Keratinocyte (primary cell): ENCODE measurements around the gene C19orf85. TPM values are rescaled to one million over a fixed set of nuclear protein-coding genes. Genes with fewer than 3 reads are reported as not detected.

Source experiments
- DNase-seq: peaks from one replicate; pipeline ENCODE4 v3.0.0-alpha.2; 2011; ENCODE audit warnings: low read depth, missing footprints, low spot score
- FAIRE-seq: peaks from 2 replicates; lab custom pipeline; 2011; peaks lifted over from hg19 to GRCh38; lab: Jason Lieb, UNC
- H2AFZ ChIP-seq: 2 replicates; pipeline ENCODE4 v1.6.0; 2012; ENCODE audit warnings: low read length, control low read depth, inconsistent platforms; ENCODE audit not compliant: control insufficient read depth
- H3K27ac ChIP-seq: 2 replicates; pipeline ENCODE4 v1.5.1; 2011; ENCODE audit warnings: low read length; ENCODE audit not compliant: control insufficient read depth, insufficient read depth
- H3K27me3 ChIP-seq: 3 replicates; pipeline ENCODE4 v1.6.0; 2011; ENCODE audit warnings: low read length; ENCODE audit not compliant: control insufficient read depth, insufficient read depth; ENCODE audit errors: extremely low read depth
- H3K36me3 ChIP-seq, 2 experiments: 2 replicates in 1 of 2; 3 replicates in 1 of 2; pipeline ENCODE4 v1.5.1; 2011; ENCODE audit warnings: low read length in 2 of 2, mild to moderate bottlenecking in 1 of 2; ENCODE audit not compliant: control insufficient read depth in 2 of 2, insufficient read depth in 2 of 2; ENCODE audit errors: extremely low read depth in 1 of 2
- H3K4me1 ChIP-seq: 3 replicates; pipeline ENCODE4 v1.5.1; 2011; ENCODE audit warnings: low read length; ENCODE audit not compliant: control insufficient read depth, insufficient read depth; ENCODE audit errors: extremely low read depth
- H3K4me2 ChIP-seq: 3 replicates; pipeline ENCODE4 v1.6.0; 2011; ENCODE audit warnings: low read depth, low read length; ENCODE audit not compliant: control insufficient read depth, insufficient read depth; ENCODE audit errors: extremely low read depth
- H3K4me3 ChIP-seq, 3 experiments: fragments of 200-600 bp in 1 of 3; sonication (generic) in 1 of 3; 2 replicates in 2 of 3; 3 replicates in 1 of 3; pipeline ENCODE4 v1.5.1; 2011 to 2016; ENCODE audit warnings: low read length in 3 of 3, mild to moderate bottlenecking in 3 of 3, control low read depth in 2 of 3, inconsistent platforms in 1 of 3, low read depth in 1 of 3, mixed read lengths in 1 of 3, mixed run types in 1 of 3, moderate library complexity in 1 of 3; ENCODE audit not compliant: control insufficient read depth in 2 of 3, insufficient read depth in 2 of 3; ENCODE audit errors: extremely low read depth in 1 of 3
- H3K79me2 ChIP-seq: 2 replicates; pipeline ENCODE4 v1.6.0; 2012; ENCODE audit warnings: low read length; ENCODE audit not compliant: control insufficient read depth, insufficient read depth
- H3K9ac ChIP-seq: 3 replicates; pipeline ENCODE4 v1.6.0; 2011; ENCODE audit warnings: low read length; ENCODE audit not compliant: control insufficient read depth, insufficient read depth; ENCODE audit errors: extremely low read depth
- H3K9me1 ChIP-seq: 3 replicates; pipeline ENCODE4 v1.6.0; 2011; ENCODE audit warnings: low read length; ENCODE audit not compliant: control insufficient read depth, insufficient read depth; ENCODE audit errors: extremely low read depth
- H3K9me3 ChIP-seq: 2 replicates; pipeline ENCODE4 v1.5.1; 2012; ENCODE audit warnings: low read depth, low read length; ENCODE audit not compliant: control insufficient read depth
- H4K20me1 ChIP-seq: 3 replicates; pipeline ENCODE4 v1.6.0; 2011; ENCODE audit warnings: low read length; ENCODE audit not compliant: control insufficient read depth, insufficient read depth; ENCODE audit errors: extremely low read depth
- EZH2 ChIP-seq: IDR thresholded peaks from one replicate; pipeline ENCODE4 v1.6.1; 2012; ENCODE audit warnings: inconsistent platforms, mild to moderate bottlenecking, low read length, moderate library complexity
- dilution Hi-C: fragments of 300-500 bp; cut with MboI; formaldehyde crosslinking; loops from one replicate; pipeline ENCODE4 v1.7.0; 2020; ENCODE audit warnings: low sequenced_read_pairs; ENCODE audit not compliant: extremely low pct_ligation_motif_present
- polyA plus RNA-seq, 5 experiments: library from polyadenylated mRNA; depleted of rRNA in 3 of 5; stranded (reverse) in 3 of 5; stranded (forward) in 1 of 5; unstranded in 1 of 5; fragments of >200 nt; gene quantifications; 1 replicate in 1 of 5; 2 replicates in 3 of 5; 3 replicates in 1 of 5; pipeline versions ENCODE4 v1.2.1 to v1.2.3, GENCODE V29; 2011 to 2012; ENCODE audit warnings: missing spikeins in 2 of 5, low read depth in 1 of 5, low replicate concordance in 1 of 5
- TF ChIP-seq, protein P1 (sequence below), 3 experiments: IDR thresholded peaks in 1 of 3; conservative IDR thresholded peaks in 1 of 3; optimal IDR thresholded peaks in 1 of 3; 2 replicates in 2 of 3; 3 replicates in 1 of 3; pipeline versions ENCODE3 to v1.5.1; 2011; ENCODE audit warnings: low read length in 3 of 3, mild to moderate bottlenecking in 3 of 3, moderate library complexity in 2 of 3, control low read depth in 1 of 3, inconsistent platforms in 1 of 3; ENCODE audit not compliant: insufficient read depth in 2 of 3; ENCODE audit errors: extremely low read depth in 1 of 3

Gene C19orf85
- polyA plus RNA-seq, 1 donor (not counting 4 experiments of a cell fraction or from before 2014, with no cell fraction given): not detected

DNA sequence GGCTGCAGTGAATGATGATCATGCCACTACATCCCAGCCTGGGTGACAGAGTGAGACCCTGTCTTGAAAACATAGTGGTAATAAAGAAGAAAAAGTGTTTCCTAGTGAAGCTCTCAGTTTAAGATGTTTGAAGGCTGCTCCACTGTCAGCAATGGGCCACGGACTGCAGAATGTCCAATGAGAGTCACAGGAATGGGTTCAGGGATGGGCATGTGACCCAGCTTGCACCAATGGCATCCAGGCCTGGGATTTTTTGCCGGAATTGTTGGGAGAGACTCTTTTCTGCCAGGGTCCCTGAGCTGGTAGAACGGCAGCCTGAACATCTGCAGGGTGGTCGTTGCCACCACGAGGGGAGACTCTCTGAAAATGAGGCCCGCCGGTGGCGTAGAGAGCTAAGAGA is 27.7 kb downstream of the C19orf85 start:
- no peak overlapping the region for H3K4me3 ChIP-seq
- FAIRE-seq (no peak), DNase-seq (no peak)
- TF ChIP-seq EZH2: no peak
- TF ChIP-seq, protein P1, sequence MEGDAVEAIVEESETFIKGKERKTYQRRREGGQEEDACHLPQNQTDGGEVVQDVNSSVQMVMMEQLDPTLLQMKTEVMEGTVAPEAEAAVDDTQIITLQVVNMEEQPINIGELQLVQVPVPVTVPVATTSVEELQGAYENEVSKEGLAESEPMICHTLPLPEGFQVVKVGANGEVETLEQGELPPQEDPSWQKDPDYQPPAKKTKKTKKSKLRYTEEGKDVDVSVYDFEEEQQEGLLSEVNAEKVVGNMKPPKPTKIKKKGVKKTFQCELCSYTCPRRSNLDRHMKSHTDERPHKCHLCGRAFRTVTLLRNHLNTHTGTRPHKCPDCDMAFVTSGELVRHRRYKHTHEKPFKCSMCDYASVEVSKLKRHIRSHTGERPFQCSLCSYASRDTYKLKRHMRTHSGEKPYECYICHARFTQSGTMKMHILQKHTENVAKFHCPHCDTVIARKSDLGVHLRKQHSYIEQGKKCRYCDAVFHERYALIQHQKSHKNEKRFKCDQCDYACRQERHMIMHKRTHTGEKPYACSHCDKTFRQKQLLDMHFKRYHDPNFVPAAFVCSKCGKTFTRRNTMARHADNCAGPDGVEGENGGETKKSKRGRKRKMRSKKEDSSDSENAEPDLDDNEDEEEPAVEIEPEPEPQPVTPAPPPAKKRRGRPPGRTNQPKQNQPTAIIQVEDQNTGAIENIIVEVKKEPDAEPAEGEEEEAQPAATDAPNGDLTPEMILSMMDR (optimal IDR thresholded peaks at IDR 0.05 in 1 of 3, IDR thresholded peaks at IDR 0.05 in 1 of 3, conservative IDR thresholded peaks at IDR 0.05 in 1 of 3; ENCODE audit: extremely low read depth in 1 of 3, insufficient read depth in 2 of 3, low read length in 3 of 3): no peak
- H3K36me3 ChIP-seq: no peaks in the 10 kb centered on the region
- H3K27me3 ChIP-seq: peaks cover 45% of the 10 kb centered on the region
- no peak overlapping the region for H3K27ac ChIP-seq
- peaks cover 3% of the 10 kb centered on the region for H3K4me1 ChIP-seq
- H4K20me1 ChIP-seq: peaks cover 9% of the 10 kb centered on the region
- no peaks in the 10 kb centered on the region for H3K9me1 ChIP-seq
- H2AFZ ChIP-seq: no peak overlapping the region
- no peak overlapping the region for H3K4me2 ChIP-seq
- no peak overlapping the region for H3K9ac ChIP-seq
- dilution Hi-C loops: no loop called here
- no peaks in the 10 kb centered on the region for H3K79me2 ChIP-seq
- no peaks in the 10 kb centered on the region for H3K9me3 ChIP-seq

DNA sequence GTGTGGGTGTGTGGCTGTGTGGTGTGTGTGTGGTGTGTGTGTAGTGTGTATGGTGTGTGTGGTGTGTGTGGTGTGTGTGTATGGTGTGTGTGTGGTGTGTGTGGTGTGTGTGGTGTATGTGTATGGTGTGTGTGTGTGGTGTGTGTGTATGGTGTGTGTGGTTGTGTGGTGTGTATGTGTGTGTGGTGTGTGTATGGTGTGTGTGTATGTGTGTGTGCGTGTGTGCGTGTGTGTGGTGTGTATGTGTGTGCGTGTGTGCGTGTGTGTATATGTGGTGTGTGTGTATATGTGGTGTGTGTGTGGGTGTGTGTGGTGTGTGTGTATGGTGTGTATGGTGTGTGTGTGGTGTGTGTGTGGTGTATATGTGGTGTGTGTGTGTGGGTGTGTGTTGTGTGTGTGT is 29.5 kb downstream of the C19orf85 start:
- Histone ChIP-seq H3K4me2 (no peak overlapping the region), H3K79me2 (no peaks in the 10 kb centered on the region), H3K27me3 (peaks cover 31% of the 10 kb centered on the region), H3K27ac (no peak overlapping the region), H4K20me1 (peaks cover 9% of the 10 kb centered on the region), H3K36me3 (no peaks in the 10 kb centered on the region), H3K9me3 (no peaks in the 10 kb centered on the region), H3K9me1 (no peaks in the 10 kb centered on the region), H3K4me1 (no peaks in the 10 kb centered on the region), H3K4me3 (no peak overlapping the region), H2AFZ (no peak overlapping the region), H3K9ac (no peak overlapping the region)
- dilution Hi-C loops: no loop called here
- TF ChIP-seq, protein P1 (optimal IDR thresholded peaks at IDR 0.05 in 1 of 3, IDR thresholded peaks at IDR 0.05 in 1 of 3, conservative IDR thresholded peaks at IDR 0.05 in 1 of 3; ENCODE audit: extremely low read depth in 1 of 3, insufficient read depth in 2 of 3, low read length in 3 of 3): no peak
- no peak for TF ChIP-seq EZH2
- FAIRE-seq (no peak), DNase-seq (no peak)
